Muscle layer of colon (tissue), 2 donors: Measurements from ENCODE around the gene CEACAM1.
"Not testable (repeated sequence)": the region's sequence is repeated elsewhere in the genome, so short reads cannot be mapped to it uniquely, and the experiment has no call there.

Source experiments
- H3K27ac ChIP-seq: one replicate; pipeline ENCODE4 v1.7.0; 2013; ENCODE audit warnings: low read depth, mild to moderate bottlenecking, low read length, moderate library complexity
- H3K27me3 ChIP-seq, 2 donors: one replicate each; pipeline ENCODE4 v1.7.0; 2013; ENCODE audit warnings: low read length in 2 of 2, mild to moderate bottlenecking in 2 of 2; ENCODE audit not compliant: insufficient read depth in 2 of 2, control insufficient read depth in 1 of 2
- H3K36me3 ChIP-seq: one replicate; pipeline ENCODE4 v1.7.0; 2013; ENCODE audit warnings: mild to moderate bottlenecking, low read length; ENCODE audit not compliant: insufficient read depth
- H3K4me1 ChIP-seq: one replicate; pipeline ENCODE4 v1.7.0; 2013; ENCODE audit warnings: mild to moderate bottlenecking, low read length; ENCODE audit not compliant: insufficient read depth
- H3K4me3 ChIP-seq, 2 donors: one replicate each; pipeline ENCODE4 v1.7.0; 2013; ENCODE audit warnings: low read length in 2 of 2, low read depth in 1 of 2, mild to moderate bottlenecking in 1 of 2, moderate library complexity in 1 of 2
- H3K9ac ChIP-seq: one replicate; pipeline ENCODE4 v1.7.0; 2013; ENCODE audit warnings: low read length
- H3K9me3 ChIP-seq: one replicate; pipeline ENCODE4 v1.7.0; 2013; ENCODE audit warnings: mild to moderate bottlenecking, low read length
- donor health status: abdominal sarcoma.
- donor health status: Adenocarcinoma of cecum.

Gene CEACAM1

DNA sequence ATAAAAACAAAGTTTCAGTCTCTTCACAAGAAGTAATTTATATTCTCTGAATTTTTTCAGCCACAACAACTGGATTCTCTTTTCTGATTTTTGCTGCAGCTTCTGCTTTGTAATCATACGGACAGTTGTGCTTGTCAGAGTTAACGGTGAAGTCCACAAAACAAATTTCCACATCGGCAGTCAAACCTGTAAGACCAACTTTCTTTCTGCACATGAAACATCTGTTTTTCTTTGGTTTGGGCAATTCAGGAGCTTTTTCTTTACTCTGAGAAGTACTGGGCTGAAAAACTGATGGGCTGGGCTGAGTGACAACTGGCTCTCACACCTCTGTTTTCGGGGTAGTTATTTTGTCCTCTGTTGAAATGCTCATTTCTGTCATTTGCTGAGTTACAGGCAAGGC, 43.2 kb downstream of the CEACAM1 start:
- not testable (repeated sequence) for H3K27me3 ChIP-seq, H3K9ac ChIP-seq, H3K27ac ChIP-seq, H3K4me1 ChIP-seq, H3K9me3 ChIP-seq, H3K4me3 ChIP-seq, H3K36me3 ChIP-seq

- H3K4me1 ChIP-seq: no peaks in the 10 kb centered on the region
- H3K27me3 ChIP-seq: no peaks in the 10 kb centered on the region
- H3K36me3 ChIP-seq: no peaks in the 10 kb centered on the region
- no peak overlapping the region for H3K4me3 ChIP-seq
- H3K9me3 ChIP-seq: no peaks in the 10 kb centered on the region
- H3K27ac ChIP-seq: no peak overlapping the region
- H3K9ac ChIP-seq: no peak overlapping the region
These were observed 47.8 kb downstream of the CEACAM1 start for GRCh38 chr19:42480335-42481095.

- Histone ChIP-seq H3K27ac (no peak overlapping the region), H3K9me3 (no peaks in the 10 kb centered on the region), H3K4me3 (no peak overlapping the region), H3K36me3 (no peaks in the 10 kb centered on the region), H3K4me1 (no peaks in the 10 kb centered on the region), H3K9ac (no peak overlapping the region), H3K27me3 (no peaks in the 10 kb centered on the region)
These were observed 48.5 kb downstream of the CEACAM1 start for GRCh38 chr19:42479736-42480135.

- Histone ChIP-seq H3K27me3 (no peaks in the 10 kb centered on the region), H3K9ac (no peak overlapping the region), H3K36me3 (no peaks in the 10 kb centered on the region), H3K4me3 (no peak overlapping the region), H3K27ac (no peak overlapping the region), H3K9me3 (no peaks in the 10 kb centered on the region), H3K4me1 (no peaks in the 10 kb centered on the region)
These were observed 49.4 kb downstream of the CEACAM1 start for GRCh38 chr19:42478765-42479311.

GRCh38 chr19:42477933-42478332, 50.3 kb downstream of the CEACAM1 start:
- no peaks in the 10 kb centered on the region for H3K27me3 ChIP-seq
- H3K4me1 ChIP-seq: no peaks in the 10 kb centered on the region
- no peaks in the 10 kb centered on the region for H3K9me3 ChIP-seq
- no peak overlapping the region for H3K4me3 ChIP-seq
- no peak overlapping the region for H3K9ac ChIP-seq
- H3K36me3 ChIP-seq: no peaks in the 10 kb centered on the region
- H3K27ac ChIP-seq: no peak overlapping the region

- no peaks in the 10 kb centered on the region for H3K27me3 ChIP-seq
- H3K9me3 ChIP-seq: no peaks in the 10 kb centered on the region
- H3K4me3 ChIP-seq: no peak overlapping the region
- H3K27ac ChIP-seq: no peak overlapping the region
- H3K9ac ChIP-seq: no peak overlapping the region
- no peaks in the 10 kb centered on the region for H3K36me3 ChIP-seq
- H3K4me1 ChIP-seq: no peaks in the 10 kb centered on the region
These were observed 51.2 kb downstream of the CEACAM1 start for GRCh38 chr19:42477117-42477516.

- Histone ChIP-seq H3K4me3 (no peak overlapping the region), H3K36me3 (no peaks in the 10 kb centered on the region), H3K9ac (no peak overlapping the region), H3K27me3 (no peaks in the 10 kb centered on the region), H3K9me3 (no peaks in the 10 kb centered on the region), H3K4me1 (no peaks in the 10 kb centered on the region), H3K27ac (no peak overlapping the region)
These were observed 52.9 kb downstream of the CEACAM1 start for GRCh38 chr19:42475366-42475765.

DNA sequence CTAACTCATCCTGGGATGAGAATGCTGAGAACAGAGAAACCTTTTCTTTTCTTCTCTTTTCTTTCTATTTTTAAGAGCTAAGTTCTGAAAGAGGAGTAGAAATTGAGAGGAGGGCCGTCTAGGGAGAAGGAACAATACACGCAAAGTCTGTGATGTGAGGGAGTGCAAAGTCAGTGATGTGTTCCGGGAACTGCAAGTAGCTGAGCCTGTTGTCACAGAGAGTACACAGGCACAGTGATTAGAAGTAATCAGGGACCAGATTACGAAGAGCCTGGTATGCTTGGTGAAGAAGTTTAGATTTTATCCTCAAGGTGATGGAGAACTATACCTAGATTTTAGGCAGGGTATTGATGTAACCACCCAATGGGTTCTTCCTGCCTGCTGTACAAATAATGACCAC, 53.5 kb downstream of the CEACAM1 start:
- no peaks in the 10 kb centered on the region for H3K9me3 ChIP-seq
- H3K27ac ChIP-seq: no peak overlapping the region
- H3K36me3 ChIP-seq: no peaks in the 10 kb centered on the region
- H3K9ac ChIP-seq: no peak overlapping the region
- no peak overlapping the region for H3K4me3 ChIP-seq
- H3K4me1 ChIP-seq: no peaks in the 10 kb centered on the region
- no peaks in the 10 kb centered on the region for H3K27me3 ChIP-seq

DNA sequence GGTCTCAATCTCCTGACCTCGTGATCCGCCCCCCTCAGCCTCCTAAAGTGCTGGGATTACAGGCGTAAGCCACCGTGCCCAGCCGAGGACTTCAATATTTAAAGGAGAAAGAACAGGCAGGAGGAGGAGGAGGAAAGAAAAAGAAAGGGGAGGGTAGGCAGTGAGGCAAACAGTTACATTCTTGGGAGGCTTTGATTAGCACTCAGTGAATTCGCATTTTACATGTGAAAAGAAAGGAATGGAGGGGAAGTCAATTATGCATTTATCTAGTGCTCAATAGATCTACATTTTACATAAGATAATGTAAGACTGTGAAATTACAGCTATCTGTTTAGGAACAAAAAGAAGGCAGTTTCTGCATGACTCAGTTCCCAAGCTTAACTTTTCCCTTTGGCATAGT, 54.6 kb downstream of the CEACAM1 start:
- Histone ChIP-seq H3K4me1 (no peaks in the 10 kb centered on the region), H3K4me3 (no peak overlapping the region), H3K27me3 (no peaks in the 10 kb centered on the region), H3K27ac (no peak overlapping the region), H3K9ac (no peak overlapping the region), H3K9me3 (no peaks in the 10 kb centered on the region), H3K36me3 (no peaks in the 10 kb centered on the region)

DNA sequence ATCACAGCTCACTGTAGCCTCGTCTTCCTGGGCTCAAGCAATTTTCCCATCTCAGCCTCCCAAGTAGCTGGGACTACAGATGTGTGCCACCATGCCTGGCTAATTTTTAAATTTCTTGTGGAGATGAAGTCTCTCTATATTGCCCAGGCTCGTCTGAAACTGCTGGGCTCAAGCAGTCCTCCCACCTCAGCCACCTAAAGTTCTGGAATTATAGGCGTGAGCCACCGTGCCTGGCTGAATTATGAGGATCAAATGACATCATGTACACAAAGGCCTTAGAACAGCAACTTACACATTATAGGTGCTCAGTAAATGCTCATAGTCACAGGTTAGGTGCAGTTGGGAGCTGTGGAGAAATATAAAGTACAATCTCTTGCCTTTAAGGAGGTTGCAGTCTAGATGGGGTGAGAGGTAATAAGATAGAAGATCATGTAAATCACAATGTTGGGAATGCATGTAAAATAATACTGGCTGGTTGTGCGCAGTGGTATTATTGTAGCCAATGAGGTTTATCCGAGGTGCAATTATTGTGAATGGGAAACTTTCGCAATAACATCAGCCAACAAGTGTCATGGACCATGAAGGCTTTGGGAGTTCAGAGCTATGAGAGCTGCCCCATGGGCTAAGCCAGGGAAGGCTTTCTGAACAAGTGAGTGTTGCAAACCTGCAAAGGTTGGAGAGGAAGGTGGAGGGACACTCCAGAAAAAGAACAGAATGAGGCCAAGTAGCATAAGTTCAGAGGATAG, 55.7 kb downstream of the CEACAM1 start:
- Histone ChIP-seq H3K4me3 (no peak overlapping the region), H3K27ac (no peak overlapping the region), H3K9ac (no peak overlapping the region), H3K9me3 (no peaks in the 10 kb centered on the region), H3K27me3 (no peaks in the 10 kb centered on the region), H3K36me3 (no peaks in the 10 kb centered on the region), H3K4me1 (no peaks in the 10 kb centered on the region)

- Histone ChIP-seq H3K9ac (no peak overlapping the region), H3K27ac (no peak overlapping the region), H3K4me3 (no peak overlapping the region), H3K4me1 (no peaks in the 10 kb centered on the region), H3K36me3 (no peaks in the 10 kb centered on the region), H3K27me3 (no peaks in the 10 kb centered on the region), H3K9me3 (no peaks in the 10 kb centered on the region)
These were observed 56.6 kb downstream of the CEACAM1 start for GRCh38 chr19:42471554-42472249.
